Endometrial microvascular endothelial cells (primary cell): Measurements from ENCODE around the gene ARHGAP5. TPM values are rescaled to one million over a fixed set of nuclear protein-coding genes. Genes with fewer than 3 reads are reported as not detected.
"Not testable (repeated sequence)": the region's sequence is repeated elsewhere in the genome, so short reads cannot be mapped to it uniquely, and the experiment has no call there.

ENCODE experiments used
- in situ Hi-C: cut with HindIII; loops from 2 replicates; pipeline ENCODE4 v1.10.0; 2017; ENCODE audit warnings: low sequenced_read_pairs, low pct_unique_long_range_greater_than_20kb; ENCODE audit errors: inconsistent ontology term
- total RNA-seq: library from RNA; depleted of rRNA; stranded (reverse); fragments of >200 nt; gene quantifications from one replicate; pipeline ENCODE4 v1.2.3, GENCODE V29; 2015; ENCODE audit errors: inconsistent ontology term

ARHGAP5 gene
- total RNA-seq, 1 donor from 2014 or later = 24.0 TPM

DNA sequence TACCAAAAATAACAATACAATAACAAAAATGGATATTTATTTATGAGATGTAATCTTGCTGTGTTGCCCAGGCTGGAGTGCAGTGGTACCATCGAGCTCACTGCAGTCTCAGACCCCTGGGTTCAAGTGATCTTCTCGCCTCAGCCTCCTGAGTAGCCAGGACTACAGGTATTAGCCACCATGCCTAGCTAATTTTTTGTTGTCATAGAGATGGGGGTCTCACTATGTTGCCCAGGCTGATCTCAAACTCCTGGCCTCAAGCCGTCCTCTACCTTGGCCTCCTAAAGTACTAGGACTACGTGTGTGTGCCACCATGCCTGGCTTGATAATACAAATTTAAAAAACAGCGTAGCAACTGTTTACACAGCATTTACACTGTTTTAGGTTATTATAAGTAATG lies 23.1 kb downstream of the ARHGAP5 start:
- in situ Hi-C loops = no loop called here

- in situ Hi-C loops = no loop called here
These were observed 25.2 kb downstream of the ARHGAP5 start for GRCh38 chr14:32102152-32102787.

- in situ Hi-C loops = no loop called here
These were observed 25.9 kb downstream of the ARHGAP5 start for GRCh38 chr14:32102968-32103367.

DNA sequence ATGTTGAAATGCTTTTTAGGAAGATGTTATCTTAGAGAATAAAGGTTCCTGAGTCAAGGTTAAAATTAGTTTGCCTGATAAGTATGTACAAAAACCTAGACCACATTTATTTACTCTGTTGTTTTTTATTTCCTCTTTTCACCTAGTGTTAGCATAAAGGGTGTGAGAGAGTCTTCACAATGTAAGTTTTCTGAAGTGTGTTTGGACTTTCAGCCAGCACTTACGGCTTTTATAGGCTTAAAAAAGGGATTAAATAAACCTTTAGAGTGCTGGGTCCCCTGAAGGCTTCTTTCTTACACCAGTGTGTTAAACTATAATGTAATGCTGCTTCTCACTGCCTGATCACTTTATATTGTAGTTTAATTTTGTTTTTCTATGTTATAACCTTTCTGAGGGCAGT lies 27.2 kb downstream of the ARHGAP5 start:
- in situ Hi-C loops = no loop called here

DNA sequence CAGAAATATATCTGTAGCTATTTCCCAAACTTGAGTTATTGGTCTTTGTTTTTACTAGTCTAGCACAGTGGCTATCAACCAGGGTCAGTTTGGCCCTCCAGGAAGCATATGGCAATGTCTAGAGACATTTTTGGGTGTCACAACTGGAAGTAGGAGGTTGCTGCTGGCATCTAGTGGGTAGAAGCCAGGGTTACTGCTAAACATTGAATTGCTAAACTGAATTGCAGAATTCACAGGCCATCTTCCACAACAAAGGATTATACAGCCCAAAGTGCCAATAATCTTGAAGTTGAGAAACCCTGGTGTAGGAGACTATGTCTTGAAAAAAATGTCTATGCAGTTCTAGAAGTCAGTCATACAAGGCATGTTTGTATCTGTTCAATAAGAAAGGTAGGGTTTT lies 27.7 kb downstream of the ARHGAP5 start:
- in situ Hi-C loops = no loop called here

DNA sequence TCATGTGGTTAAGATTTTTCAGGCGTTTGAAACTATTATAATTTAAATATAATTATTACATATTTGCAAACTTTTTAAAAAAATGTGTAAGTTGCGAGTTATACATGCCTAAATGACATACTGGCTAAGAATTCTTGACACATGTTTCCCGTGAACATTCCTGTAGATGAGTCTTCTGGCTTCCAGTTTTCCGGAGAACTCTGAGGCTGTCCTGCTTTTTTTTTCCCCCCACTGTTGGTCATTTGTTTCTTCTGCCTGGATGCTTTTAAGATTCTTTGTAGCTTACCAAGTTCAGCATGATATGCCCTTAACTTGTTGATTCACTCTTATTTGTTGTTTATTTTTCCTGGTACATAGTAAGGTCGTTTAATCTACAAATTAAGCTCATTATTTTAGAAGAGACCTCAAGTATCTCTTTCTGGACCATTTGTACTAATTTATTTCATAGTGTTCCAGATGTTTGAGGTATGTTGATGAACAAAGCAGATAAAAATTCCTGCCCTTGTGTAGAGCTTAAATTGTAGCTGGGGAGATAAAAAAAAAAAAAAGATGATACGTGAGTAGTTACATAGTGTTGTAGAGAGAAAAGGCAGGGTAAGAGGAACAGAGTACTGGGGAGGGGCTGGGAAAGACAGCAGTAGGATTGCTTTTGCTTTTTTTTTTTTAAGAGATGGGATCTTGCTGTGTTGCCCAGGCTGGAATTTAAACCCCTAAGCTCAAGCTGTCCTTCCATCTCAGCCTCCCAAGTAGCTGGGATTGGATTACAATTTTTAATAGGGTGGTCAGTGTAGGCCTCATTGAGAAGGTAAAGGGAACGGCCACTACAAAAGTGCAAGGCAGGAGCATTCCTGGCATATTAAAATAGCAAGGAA lies 32.8 kb downstream of the ARHGAP5 start:
- in situ Hi-C loops = no loop called here

DNA sequence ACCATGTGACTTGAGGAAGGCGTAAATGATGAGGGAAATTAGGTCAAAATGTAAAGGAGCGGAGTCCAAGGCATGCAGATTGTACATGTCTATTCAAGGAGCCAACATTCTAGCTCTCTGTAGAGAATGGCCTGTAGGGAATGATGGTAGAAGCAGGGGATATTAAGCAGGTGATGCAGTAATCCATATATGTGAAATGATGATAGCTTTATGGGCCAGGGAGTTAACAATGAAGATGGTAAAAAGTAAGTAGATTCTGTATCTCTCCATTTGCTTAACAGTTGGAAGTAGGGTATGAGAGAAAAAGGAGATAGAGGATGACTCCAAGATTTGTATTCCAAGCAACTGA lies 33.4 kb downstream of the ARHGAP5 start:
- in situ Hi-C loops = no loop called here

- in situ Hi-C loops = no loop called here
These were observed 44.4 kb downstream of the ARHGAP5 start for GRCh38 chr14:32121536-32121935.

GRCh38 chr14:32121948-32122347 lies 44.8 kb downstream of the ARHGAP5 start:
- in situ Hi-C loops = no loop called here

DNA sequence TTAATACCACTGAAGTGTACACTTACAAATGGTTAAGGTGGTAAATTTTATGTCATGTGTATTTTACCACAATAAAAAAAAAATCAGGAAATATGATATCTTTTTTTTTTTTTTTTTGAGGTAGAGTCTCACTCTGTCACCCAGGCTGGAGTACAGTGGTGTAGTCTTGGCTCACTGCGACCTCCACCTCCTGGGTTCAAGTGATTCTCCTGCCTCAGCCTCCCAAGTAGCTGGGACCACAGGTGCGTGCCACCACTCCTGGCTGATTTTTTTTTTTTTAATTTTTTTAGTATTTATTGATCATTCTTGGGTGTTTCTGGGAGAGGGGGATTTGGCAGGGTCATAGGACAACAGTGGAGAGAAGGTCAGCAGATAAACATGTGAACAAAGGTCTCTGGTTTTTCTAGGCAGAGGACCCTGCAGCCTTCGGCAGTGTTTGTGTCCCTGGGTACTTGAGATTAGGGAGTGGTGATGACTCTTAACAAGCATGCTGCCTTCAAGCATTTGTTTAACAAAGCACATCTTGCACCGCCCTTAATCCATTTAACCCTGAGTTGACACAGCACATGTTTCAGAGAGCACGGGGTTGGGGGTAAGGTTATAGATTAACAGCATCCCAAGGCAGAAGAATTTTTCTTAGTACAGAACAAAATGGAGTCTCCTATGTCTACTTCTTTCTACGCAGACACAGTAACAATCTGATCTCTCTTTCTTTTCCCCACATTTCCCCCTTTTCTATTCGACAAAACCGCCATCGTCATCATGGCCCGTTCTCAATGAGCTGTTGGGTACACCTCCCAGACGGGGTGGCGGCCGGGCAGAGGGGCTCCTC lies 50.0 kb downstream of the ARHGAP5 start:
- in situ Hi-C loops = not testable (repeated sequence)

- in situ Hi-C loops = not testable (repeated sequence)
These were observed 50.9 kb downstream of the ARHGAP5 start for GRCh38 chr14:32127731-32128654.

DNA sequence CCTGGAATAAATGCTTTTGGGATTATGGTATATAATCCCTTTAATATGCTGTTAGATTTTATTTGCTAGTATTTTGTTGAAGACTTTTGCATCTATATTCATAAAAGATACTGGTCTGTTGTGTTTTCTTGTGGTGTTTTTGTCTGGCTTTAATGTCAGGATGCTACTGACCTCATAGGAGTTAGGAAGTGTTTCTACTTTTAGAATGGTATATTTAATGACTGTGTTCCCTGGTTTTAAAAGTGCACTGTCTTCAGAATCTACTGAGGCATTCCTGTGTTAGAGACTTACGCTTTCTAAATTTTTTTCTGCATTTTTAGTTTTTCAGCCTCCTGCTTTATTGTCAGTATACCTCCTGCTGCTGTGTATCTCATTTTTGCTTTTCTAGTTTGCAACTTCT lies 51.6 kb downstream of the ARHGAP5 start:
- in situ Hi-C loops = no loop called here

GRCh38 chr14:32129124-32129523 lies 52.0 kb downstream of the ARHGAP5 start:
- in situ Hi-C loops = no loop called here

DNA sequence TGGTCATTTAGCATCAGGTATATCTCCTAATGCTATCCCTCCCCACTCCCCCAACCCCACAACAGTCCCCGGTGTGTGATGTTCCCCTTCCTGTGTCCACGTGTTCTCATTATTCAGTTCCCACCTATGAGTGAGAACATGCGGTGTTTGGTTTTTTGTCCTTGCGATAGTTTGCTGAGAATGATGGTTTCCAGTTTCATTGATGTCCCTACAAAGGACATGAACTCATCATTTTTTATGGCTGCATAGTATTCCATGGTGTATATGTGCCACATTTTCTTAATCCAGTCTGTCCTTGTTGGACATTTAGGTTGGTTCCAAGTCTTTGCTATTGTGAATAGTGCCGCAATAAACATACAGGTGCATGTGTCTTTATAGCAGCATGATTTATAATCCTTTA lies 54.6 kb downstream of the ARHGAP5 start:
- in situ Hi-C loops = not testable (repeated sequence)

- in situ Hi-C loops = no loop called here
These were observed 57.5 kb downstream of the ARHGAP5 start for GRCh38 chr14:32134448-32135097.

GRCh38 chr14:32136027-32136825 lies 59.1 kb downstream of the ARHGAP5 start:
- in situ Hi-C loops = no loop called here

GRCh38 chr14:32137313-32137712 lies 60.2 kb downstream of the ARHGAP5 start:
- in situ Hi-C loops = no loop called here
